Thymus (tissue), 11 donors: ENCODE results near the gene PPP1R1A. TPM values are rescaled to one million over a fixed set of nuclear protein-coding genes. Genes with fewer than 3 reads are reported as not detected.

Source experiments
- DNase-seq, 9 donors: peaks; one replicate each; pipeline ENCODE4 v3.0.0-alpha.2; 2013; ENCODE audit warnings: low spot score in 9 of 9, low read depth in 6 of 9, missing footprints in 1 of 9
- H3K27ac ChIP-seq, 2 donors: one replicate each; pipeline ENCODE4 v1.5.1; 2013; ENCODE audit warnings: control low read depth in 1 of 2, low read depth in 1 of 2, low read length in 1 of 2, mild to moderate bottlenecking in 1 of 2, moderate library complexity in 1 of 2
- H3K27me3 ChIP-seq, 2 donors: one replicate each; pipeline ENCODE4 v1.5.1; 2013; ENCODE audit warnings: low read length in 1 of 2; ENCODE audit not compliant: control insufficient read depth in 2 of 2, insufficient read depth in 1 of 2
- H3K36me3 ChIP-seq, 2 donors: one replicate each; pipeline ENCODE4 v1.5.1; 2013; ENCODE audit warnings: low read length in 1 of 2, mild to moderate bottlenecking in 1 of 2, moderate library complexity in 1 of 2; ENCODE audit not compliant: control insufficient read depth in 2 of 2, insufficient read depth in 2 of 2
- H3K4me1 ChIP-seq, 2 donors: one replicate each; pipeline ENCODE4 v1.5.1; 2013; ENCODE audit warnings: low read length in 2 of 2; ENCODE audit not compliant: control insufficient read depth in 2 of 2, insufficient read depth in 2 of 2
- H3K4me3 ChIP-seq, 2 donors: one replicate each; pipeline ENCODE4 v1.5.1; 2013; ENCODE audit warnings: low read length in 2 of 2, control low read depth in 1 of 2, mild to moderate bottlenecking in 1 of 2
- H3K9me3 ChIP-seq, 2 donors: one replicate each; pipeline ENCODE4 v1.5.1; 2013; ENCODE audit warnings: low read length in 1 of 2, mild to moderate bottlenecking in 1 of 2; ENCODE audit not compliant: control insufficient read depth in 2 of 2, insufficient read depth in 1 of 2
- WGBS: extraction: QIAGEN DNeasy Blood & Tissue Kit; methylation state at CpG from one replicate; pipeline ENCODE4 v1.1.7; 2013; 5-methylcytosine and 5-hydroxymethylcytosine counted together
- polyA plus RNA-seq: library from polyadenylated mRNA; stranded (reverse); fragments of 200-250 nt; gene quantifications from one replicate; pipeline ENCODE4 v1.2.3, GENCODE V29; 2013
- total RNA-seq: library from RNA; stranded (reverse); fragments of 120-200 nt; gene quantifications from one replicate; pipeline ENCODE4 v1.2.4, GENCODE V29; 2013
- donor health status: healthy.

PPP1R1A gene
- total and polyA plus RNA-seq, 2 donors = 0.09 to 0.91 TPM

GRCh38 chr12:54584128-54584527, 4.3 kb downstream of the PPP1R1A start:
- H3K4me3 ChIP-seq = no peak overlapping the region
- no peaks in the 10 kb centered on the region for H3K9me3 ChIP-seq
- H3K27ac ChIP-seq = no peak overlapping the region
- DNase-seq = no peak
- H3K27me3 ChIP-seq = peaks cover 28 to 66% of the 10 kb centered on the region in 2 donors
- no peaks in the 10 kb centered on the region for H3K36me3 ChIP-seq
- peaks cover 0 to 11% of the 10 kb centered on the region in 2 donors for H3K4me1 ChIP-seq
- 69% methylated on average over 9 of the region's 9 CpGs for WGBS

- H3K27me3 ChIP-seq = peaks cover 24 to 62% of the 10 kb centered on the region in 2 donors
- H3K4me3 ChIP-seq = no peak overlapping the region
- 67% methylated on average over 4 of the region's 4 CpGs for WGBS
These were observed 4.7 kb downstream of the PPP1R1A start for GRCh38 chr12:54583726-54584125.

GRCh38 chr12:54581412-54581811, 7.0 kb downstream of the PPP1R1A start:
- H3K4me3 ChIP-seq = no peak overlapping the region
- H3K36me3 ChIP-seq = peaks cover 0 to 2% of the 10 kb centered on the region in 2 donors
- no peaks in the 10 kb centered on the region for H3K9me3 ChIP-seq
- DNase-seq = no peak
- 97% methylated on average over 6 of the region's 6 CpGs for WGBS
- H3K27me3 ChIP-seq = peaks cover 8 to 41% of the 10 kb centered on the region in 2 donors
- peaks cover 0 to 5% of the 10 kb centered on the region in 2 donors for H3K4me1 ChIP-seq
- no peak overlapping the region for H3K27ac ChIP-seq

More at GRCh38 chr12:54583726-54584125, 4.7 kb downstream of the PPP1R1A start:
- Histone ChIP-seq H3K9me3 (no peaks in the 10 kb centered on the region), H3K4me1 (peaks cover 0 to 8% of the 10 kb centered on the region in 2 donors), H3K36me3 (no peaks in the 10 kb centered on the region), H3K27ac (no peak overlapping the region)
- no peak for DNase-seq

GRCh38 chr12:54579696-54580333, 8.6 kb downstream of the PPP1R1A start:
- peak in 8 of 9 donors; percentile 36 to 81 (median 56) for DNase-seq

GRCh38 chr12:54579258-54579657, 9.2 kb downstream of the PPP1R1A start:
- DNase-seq = no peak
- Histone ChIP-seq H3K27me3 (peaks cover 0 to 20% of the 10 kb centered on the region in 2 donors), H3K36me3 (peaks cover 0 to 5% of the 10 kb centered on the region in 2 donors), H3K9me3 (no peaks in the 10 kb centered on the region), H3K4me3 (no peak overlapping the region), H3K4me1 (peaks cover 0 to 5% of the 10 kb centered on the region in 2 donors), H3K27ac (no peak overlapping the region)
- WGBS = 73% methylated on average over 4 of the region's 4 CpGs

More at GRCh38 chr12:54579696-54580333, 8.6 kb downstream of the PPP1R1A start:
- Histone ChIP-seq H3K4me3 (no peak overlapping the region), H3K27ac (no peak overlapping the region), H3K36me3 (peaks cover 0 to 5% of the 10 kb centered on the region in 2 donors), H3K4me1 (peaks cover 0 to 5% of the 10 kb centered on the region in 2 donors), H3K9me3 (no peaks in the 10 kb centered on the region), H3K27me3 (peaks cover 3 to 25% of the 10 kb centered on the region in 2 donors)
- 15% methylated on average over 11 of the region's 11 CpGs for WGBS

- H3K27ac ChIP-seq = no peak overlapping the region
- no peak for DNase-seq
- 97% methylated on average over 7 of the region's 7 CpGs for WGBS
- H3K4me3 ChIP-seq = no peak overlapping the region
- H3K27me3 ChIP-seq = peaks cover 0 to 15% of the 10 kb centered on the region in 2 donors
- H3K9me3 ChIP-seq = no peaks in the 10 kb centered on the region
- peaks cover 0 to 5% of the 10 kb centered on the region in 2 donors for H3K36me3 ChIP-seq
- H3K4me1 ChIP-seq = peaks cover 0 to 5% of the 10 kb centered on the region in 2 donors
These were observed 9.7 kb downstream of the PPP1R1A start for GRCh38 chr12:54578778-54579177.

GRCh38 chr12:54572881-54573280, 15.6 kb downstream of the PPP1R1A start:
- WGBS = 93% methylated on average over 5 of the region's 5 CpGs
- Histone ChIP-seq H3K9me3 (no peaks in the 10 kb centered on the region), H3K36me3 (peaks cover 0 to 5% of the 10 kb centered on the region in 2 donors), H3K27ac (no peak overlapping the region), H3K4me3 (no peak overlapping the region), H3K27me3 (no peaks in the 10 kb centered on the region), H3K4me1 (no peaks in the 10 kb centered on the region)
- DNase-seq = no peak

GRCh38 chr12:54571193-54572188, 17.0 kb downstream of the PPP1R1A start:
- Histone ChIP-seq H3K36me3 (peaks cover 0 to 3% of the 10 kb centered on the region in 2 donors), H3K27ac (no peak overlapping the region), H3K27me3 (no peaks in the 10 kb centered on the region), H3K4me3 (no peak overlapping the region), H3K9me3 (no peaks in the 10 kb centered on the region), H3K4me1 (no peaks in the 10 kb centered on the region)
- DNase-seq = no peak
- 95% methylated on average over 10 of the region's 10 CpGs for whole genome bisulfite sequencing
